DND-41 (cell line): ENCODE measurements around the gene ARHGAP22.

ENCODE experiments used
- CTCF ChIP-seq: IDR thresholded peaks from 2 replicates; pipeline ENCODE4 v1.5.1; 2012; ENCODE audit warnings: borderline replicate concordance, low read length, moderate library complexity, mild to moderate bottlenecking; ENCODE audit not compliant: poor library complexity, severe bottlenecking; ENCODE audit errors: extremely low read depth
- EZH2 ChIP-seq: IDR thresholded peaks from 3 replicates; pipeline ENCODE4 v1.6.1; 2012; ENCODE audit warnings: borderline replicate concordance, low read depth, mild to moderate bottlenecking, moderate library complexity, low read length, inconsistent platforms; ENCODE audit not compliant: severe bottlenecking

GRCh38 chr10:48475943-48476278 lies 129.0 kb downstream of the ARHGAP22 start:
- TF ChIP-seq CTCF, result no peak
- no peak for TF ChIP-seq EZH2
